Measurements from ENCODE around the gene C10orf53.
"Not testable (repeated sequence)": the region's sequence is repeated elsewhere in the genome, so short reads cannot be mapped to it uniquely, and the experiment has no call there.

Gene C10orf53

DNA sequence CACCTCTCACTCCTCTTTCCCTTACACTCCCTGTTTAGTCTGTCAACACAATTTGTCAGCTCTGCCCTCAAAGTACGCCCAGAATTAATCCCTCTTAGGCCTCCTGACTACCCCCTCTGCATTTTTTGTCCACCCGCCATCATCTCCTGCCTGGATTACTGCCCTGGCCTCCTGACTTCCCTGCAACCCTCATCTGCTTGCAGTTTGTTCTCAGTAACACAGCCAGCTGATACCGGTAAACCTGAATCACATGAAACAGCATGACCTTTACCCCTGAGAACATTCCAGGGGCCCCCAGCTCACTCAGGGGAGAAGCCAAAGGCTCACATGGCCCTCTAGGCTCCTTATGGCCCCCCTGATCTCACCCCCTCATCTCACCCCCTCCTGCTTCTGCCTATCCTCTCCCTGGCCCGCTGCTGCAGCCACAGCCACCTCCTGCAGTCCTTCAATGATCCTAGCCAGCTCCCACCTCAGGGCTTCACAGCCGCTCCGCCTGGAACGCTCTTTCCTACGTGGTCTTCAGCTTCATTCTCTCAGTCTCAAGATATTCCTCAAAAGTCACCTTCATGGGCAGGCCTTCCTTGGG is 8.9 kb downstream of the C10orf53 start:
- DNase-seq: no peak

- no peak for DNase-seq
These were observed 9.5 kb downstream of the C10orf53 start for GRCh38 chr10:49688920-49689319.

DNA sequence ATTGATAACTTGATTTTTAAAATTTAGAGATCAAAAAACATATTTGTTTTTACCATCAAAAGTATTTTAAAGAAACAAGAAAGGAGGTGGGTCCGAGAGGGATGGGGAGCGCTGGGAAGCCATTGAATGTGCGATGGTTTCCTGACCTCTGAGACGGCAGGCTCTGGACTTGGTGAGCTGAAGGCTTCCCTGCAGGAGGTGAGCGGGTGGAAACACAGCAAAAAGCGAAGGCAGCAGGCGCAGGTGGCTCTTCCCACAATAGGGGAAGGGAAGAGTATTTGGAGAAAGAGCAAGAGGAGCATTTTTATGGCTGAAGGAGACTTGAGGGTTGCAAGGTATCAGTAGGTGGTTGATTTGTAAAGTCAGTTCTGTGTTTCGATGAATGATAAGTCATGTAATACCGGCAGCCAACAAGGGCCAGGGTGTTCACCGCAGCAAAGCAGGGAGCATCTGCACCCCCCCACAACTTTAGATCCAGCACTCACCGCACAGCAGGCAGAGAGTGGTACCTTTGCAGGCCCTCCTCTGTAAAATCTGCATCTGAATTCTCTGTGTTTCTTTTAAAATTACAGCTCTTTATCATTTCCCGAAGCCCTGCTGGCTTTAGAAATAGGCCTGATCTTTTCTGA is 10.5 kb downstream of the C10orf53 start:
- no peak for DNase-seq

DNA sequence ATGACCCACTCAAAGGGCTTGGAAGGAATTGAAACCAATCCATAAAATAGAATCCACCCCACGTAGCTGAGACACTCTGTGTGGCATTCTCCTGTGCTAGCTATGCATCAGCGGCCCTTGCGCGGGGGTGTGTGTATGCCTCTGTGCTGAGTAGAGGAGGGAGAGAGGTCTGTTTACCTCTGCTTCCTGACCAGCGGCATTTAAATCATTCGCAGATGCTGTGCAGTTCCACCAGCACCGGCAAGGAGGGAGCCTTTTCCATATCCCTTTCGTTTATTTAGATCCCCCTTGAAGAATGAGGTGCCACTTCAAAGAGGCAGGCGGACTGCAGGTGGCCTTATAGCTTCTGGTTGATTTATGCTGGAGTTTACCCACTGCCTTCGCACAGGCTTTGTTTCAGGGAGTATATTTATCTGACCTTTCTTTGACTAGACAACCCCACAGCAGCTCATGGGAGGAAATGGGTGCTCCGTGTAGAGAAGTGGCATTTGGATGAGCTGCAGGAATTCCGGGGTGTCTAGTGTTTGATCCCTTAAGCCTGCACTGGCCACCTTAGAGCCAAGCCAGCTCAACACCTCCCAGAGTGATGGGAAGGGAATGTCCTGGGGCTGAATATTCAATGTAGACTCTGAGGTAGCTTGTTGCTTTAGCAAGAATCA is 11.4 kb downstream of the C10orf53 start:
- DNase-seq: no peak

DNA sequence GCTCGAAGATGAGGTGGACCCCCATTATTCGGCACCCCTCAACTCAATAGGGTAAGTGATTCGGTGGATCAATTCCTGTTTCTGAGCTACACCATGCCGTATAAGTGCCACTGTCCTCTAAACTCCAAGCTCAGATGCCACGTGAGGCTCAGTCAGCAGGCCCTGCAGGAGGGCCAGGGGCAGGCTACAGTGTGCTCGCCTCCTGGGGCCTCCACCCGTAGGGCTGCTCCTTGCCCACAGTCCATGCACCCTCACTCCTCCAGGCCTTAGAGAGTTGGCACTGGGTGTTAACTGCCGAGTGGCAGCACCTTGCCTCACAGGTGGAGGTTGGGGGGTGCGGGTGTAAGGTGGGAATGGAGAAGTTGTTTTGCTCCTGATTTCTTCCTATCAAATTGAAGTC is 12.1 kb downstream of the C10orf53 start:
- no peak for DNase-seq

DNA sequence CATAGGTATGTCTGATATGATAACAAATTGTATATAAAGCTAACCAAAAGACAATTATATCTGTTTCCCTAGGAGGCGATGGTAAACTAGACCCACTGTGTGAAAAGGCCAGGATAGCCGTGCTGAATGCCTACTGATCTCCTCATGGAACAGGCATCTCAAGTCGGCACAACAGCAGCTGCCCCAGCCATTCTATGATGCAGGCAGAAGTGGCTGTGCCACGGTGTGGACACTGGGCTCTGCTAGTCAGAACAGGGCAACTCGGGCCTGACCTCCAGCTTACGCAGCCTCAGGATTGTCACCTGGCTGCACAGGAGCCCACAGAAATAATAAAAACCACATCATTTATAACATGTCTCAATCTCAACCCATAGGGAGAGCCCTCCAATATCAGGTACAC is 15.0 kb downstream of the C10orf53 start:
- DNase-seq: no peak

DNA sequence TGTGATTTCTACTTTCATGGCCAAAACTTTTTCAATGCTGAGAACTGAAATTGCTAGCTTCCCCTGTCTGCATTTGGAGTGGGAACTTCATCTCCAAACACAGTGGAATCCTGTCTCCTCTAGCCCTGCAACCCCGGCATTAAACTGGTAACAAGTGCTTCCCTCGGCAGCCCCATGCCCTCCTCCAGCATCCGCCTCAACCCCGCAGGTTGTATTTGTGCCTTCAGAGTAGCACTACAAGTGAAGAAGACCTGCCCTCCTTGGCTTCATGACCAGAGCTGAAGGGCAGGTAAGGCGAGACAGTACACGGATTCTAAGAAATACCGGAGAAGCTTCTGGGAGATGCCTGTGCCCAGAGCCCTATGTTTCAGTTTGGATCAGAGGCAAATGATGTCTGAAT is 16.9 kb downstream of the C10orf53 start:
- DNase-seq: no peak

GRCh38 chr10:49698679-49699078 is 19.2 kb downstream of the C10orf53 start:
- no peak for DNase-seq

GRCh38 chr10:49700211-49700610 is 20.8 kb downstream of the C10orf53 start:
- DNase-seq: no peak

GRCh38 chr10:49700997-49701396 is 21.5 kb downstream of the C10orf53 start:
- DNase-seq: no peak

DNA sequence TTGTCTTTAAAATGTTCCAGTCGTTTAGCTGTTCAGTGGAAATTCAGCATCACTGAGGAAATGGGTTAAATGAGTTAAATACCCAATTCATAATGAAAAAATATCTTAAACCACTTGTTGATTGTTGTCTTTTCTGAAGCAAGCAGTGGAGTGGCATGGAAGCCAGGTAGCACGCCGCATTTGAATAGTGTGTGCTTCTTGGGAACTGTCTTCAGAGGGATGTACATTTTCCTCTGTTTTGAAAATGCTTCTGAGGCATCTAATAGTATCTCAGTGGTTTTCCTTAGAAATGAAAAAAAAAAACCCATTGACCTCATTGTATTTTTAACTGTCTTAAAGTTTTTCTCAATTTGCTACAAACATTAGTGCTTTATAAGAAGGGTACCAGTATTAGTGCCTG is 28.1 kb downstream of the C10orf53 start:
- no peak for DNase-seq

DNA sequence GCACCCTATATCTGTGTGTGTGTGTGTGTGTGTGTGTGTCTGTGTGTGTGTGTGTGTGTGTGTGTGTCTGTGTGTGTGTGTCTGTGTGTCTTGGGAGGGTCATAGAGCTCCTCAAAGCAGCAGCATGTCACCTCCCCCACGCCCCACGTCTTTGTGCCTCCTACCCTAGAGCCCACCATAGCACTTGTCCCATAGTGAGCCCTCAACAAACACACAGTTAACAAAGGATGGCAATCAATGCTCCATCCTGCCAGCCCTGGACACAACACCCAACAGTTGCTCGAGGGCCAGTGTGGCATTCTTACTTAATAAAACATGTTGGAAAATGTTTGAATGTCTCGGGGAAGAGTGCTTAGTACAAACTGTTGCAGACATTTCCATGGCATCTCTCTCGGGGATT is 30.5 kb downstream of the C10orf53 start:
- no peak for DNase-seq

DNA sequence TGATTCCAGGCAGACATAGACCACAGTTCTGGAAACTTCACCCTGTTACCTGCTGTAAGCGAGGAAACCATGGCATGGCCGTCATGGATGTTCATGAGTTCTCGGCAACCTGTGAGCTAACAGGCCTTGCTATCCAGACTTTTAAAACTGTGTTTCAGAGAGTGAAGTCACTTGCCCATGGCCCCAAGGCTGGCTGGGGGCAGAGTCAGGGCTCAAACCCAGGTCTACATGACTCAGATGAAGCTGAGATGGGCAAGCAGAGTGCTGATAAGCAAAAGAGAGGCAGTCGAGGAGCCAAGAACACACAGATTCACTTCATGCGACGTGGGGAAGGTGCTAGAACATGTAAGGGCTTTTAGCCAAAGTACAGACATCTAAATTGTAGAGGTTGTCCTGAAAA is 31.5 kb downstream of the C10orf53 start:
- DNase-seq: no peak

- no peak for DNase-seq
These were observed 32.0 kb downstream of the C10orf53 start for GRCh38 chr10:49711481-49711880.

GRCh38 chr10:49713266-49713665 is 33.8 kb downstream of the C10orf53 start:
- DNase-seq: no peak

DNA sequence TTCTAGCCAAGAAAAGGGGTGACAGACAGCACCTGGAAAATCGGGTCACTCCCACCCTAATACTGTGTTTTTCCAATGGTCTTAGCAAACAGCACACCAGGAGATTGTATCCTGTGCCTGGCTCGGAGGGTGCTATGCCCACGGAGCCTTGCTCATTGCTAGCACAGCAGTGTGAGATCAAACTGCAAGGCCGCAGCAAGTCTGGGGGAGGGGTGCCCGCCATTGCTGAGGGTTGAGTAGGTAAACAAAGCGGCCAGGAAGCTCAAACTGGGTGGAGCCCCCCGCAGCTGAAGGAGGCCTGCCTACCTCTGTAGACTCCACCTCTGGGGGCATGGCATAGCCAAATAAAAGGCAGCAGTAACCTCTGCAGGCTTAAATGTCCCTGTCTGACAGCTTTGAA is 35.7 kb downstream of the C10orf53 start:
- DNase-seq: not testable (repeated sequence)

DNA sequence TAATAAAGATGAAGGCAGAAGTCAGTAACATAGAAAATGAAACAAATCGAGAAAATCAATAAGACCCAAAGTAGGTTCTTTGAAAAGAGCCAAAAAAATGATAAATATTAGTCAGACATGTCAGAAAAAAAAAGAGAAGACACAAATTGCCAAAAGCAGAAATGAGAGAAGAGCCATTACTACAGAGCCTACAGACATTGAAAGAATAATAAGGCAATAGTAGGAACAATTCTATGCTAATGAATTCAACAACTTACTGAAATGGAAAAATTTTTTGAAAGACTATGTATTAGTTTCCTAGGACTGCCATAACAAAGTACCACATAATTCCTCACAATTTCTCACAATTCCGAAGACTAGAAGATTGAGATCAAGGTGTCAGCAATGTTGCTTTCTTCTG is 47.1 kb downstream of the C10orf53 start:
- no peak for DNase-seq

- no peak for DNase-seq
These were observed 54.4 kb downstream of the C10orf53 start for GRCh38 chr10:49733866-49734265.

GRCh38 chr10:49734676-49735075 is 55.2 kb downstream of the C10orf53 start:
- no peak for DNase-seq

- no peak for DNase-seq
These were observed 55.7 kb downstream of the C10orf53 start for GRCh38 chr10:49735161-49735560.

- no peak for DNase-seq
These were observed 56.6 kb downstream of the C10orf53 start for GRCh38 chr10:49735848-49736563.

GRCh38 chr10:49736564-49737113 is 57.2 kb downstream of the C10orf53 start:
- no peak for DNase-seq

- DNase-seq: no peak
These were observed 58.2 kb downstream of the C10orf53 start for GRCh38 chr10:49737474-49738201.

Data from activated T-cell treated with anti-CD3 and anti-CD28 coated beads for 4 hours (primary cell).